ENCODE data around the gene HEXD.

- TF ChIP-seq CTCF (IDR thresholded peaks at IDR 0.05) = no peak
- TF ChIP-seq POLR2A (IDR thresholded peaks at IDR 0.05) = no peak
Measured at GRCh38 chr17:82491196-82491530, 73.0 kb downstream of the HEXD start.
